Measurements from ENCODE around the gene MS4A12. TPM values are rescaled to one million over a fixed set of nuclear protein-coding genes. Genes with fewer than 3 reads are reported as not detected.

The MS4A12 gene
- not detected in 2 replicates for total RNA-seq

GRCh38 chr11:60492488-60493009 lies at the start of gene MS4A12:
Gene MS4A12 (plus strand): TSS chr11:60492778. CDS start chr11:60497319, 4,541 bp downstream.

GRCh38 chr11:60455531-60456042 lies 37.0 kb upstream of the MS4A12 start, which contains the start of gene MS4A1:
Gene MS4A1 (plus strand): TSS chr11:60455847. CDS start chr11:60462375, 6,528 bp downstream.

GRCh38 chr11:60515144-60515855 lies 22.7 kb downstream of the MS4A12 start, which contains the start of gene MS4A13:
Gene MS4A13 (plus strand): TSS chr11:60515392. CDS start chr11:60518084, 2,692 bp downstream.

Other genes with a start within 250 kb of the MS4A12 start
- not detected in 2 replicates for gene MS4A4E, start 249.6 kb upstream of the MS4A12 start, total RNA-seq
- not detected in 2 replicates for gene MS4A4A, start 212.1 kb upstream of the MS4A12 start, total RNA-seq
- gene MS4A6E, start 165.5 kb upstream of the MS4A12 start, total RNA-seq = not detected in 2 replicates
- gene MS4A7, start 114.2 kb upstream of the MS4A12 start, total RNA-seq = not detected in 2 replicates
- gene MS4A14, start 96.3 kb upstream of the MS4A12 start, total RNA-seq = not detected in 2 replicates
- gene MS4A5, start 63.2 kb upstream of the MS4A12 start, total RNA-seq = not detected in 2 replicates
- gene MS4A1, start 36.9 kb upstream of the MS4A12 start, total RNA-seq = not detected in 2 replicates
- gene MS4A13, start 22.6 kb downstream of the MS4A12 start, total RNA-seq = not detected in 2 replicates
- gene MS4A8, start 206.8 kb downstream of the MS4A12 start, total RNA-seq = not detected in 2 replicates
- not detected in 2 replicates for gene MS4A18, start 231.9 kb downstream of the MS4A12 start, total RNA-seq